Activated CD8-positive, alpha-beta T cell treated with anti-CD3 and anti-CD28 coated beads, Interleukin-2, amount 10 ng/mL, durations not matched to agents 7 days and 5 days (primary cell): ENCODE data around the gene PRKAR1B. TPM values are rescaled to one million over a fixed set of nuclear protein-coding genes. Genes with fewer than 3 reads are reported as not detected.

ENCODE experiments used
- ATAC-seq: fragments of 150-1000 bp; cut with Tn5 transposase; one replicate; pipeline ENCODE4 v1.10.0; 2021; ENCODE audit warnings: moderate library complexity
- CTCF ChIA-PET: fragments of 350-600 bp; sonication (Branson Sonifier 250); formaldehyde crosslinking; loops from one replicate; lab custom pipeline; 2021; ENCODE audit warnings: antibody characterized with exemption; lab: Charles Lee
- POLR2A ChIA-PET: fragments of 350-600 bp; sonication (Branson Sonifier 250); formaldehyde crosslinking; loops from one replicate; lab custom pipeline; 2021; ENCODE audit warnings: antibody characterized with exemption; lab: Charles Lee
- DNase-seq: peaks from one replicate; pipeline ENCODE4 v3.0.0-alpha.2; 2020
- H3K27ac Mint-ChIP-seq: one replicate; pipeline ENCODE4 v1.8.0; 2021; ENCODE audit warnings: mild to moderate bottlenecking, mixed read lengths
- H3K27me3 Mint-ChIP-seq: one replicate; pipeline ENCODE4 v1.8.0; 2021; ENCODE audit warnings: low read depth, mixed read lengths
- H3K36me3 Mint-ChIP-seq: one replicate; pipeline ENCODE4 v1.8.0; 2021; ENCODE audit warnings: low read depth, mixed read lengths
- H3K4me1 Mint-ChIP-seq: one replicate; pipeline ENCODE4 v1.8.0; 2021; ENCODE audit warnings: low read depth, mixed read lengths
- H3K4me3 Mint-ChIP-seq: one replicate; pipeline ENCODE4 v1.8.0; 2021; ENCODE audit warnings: mild to moderate bottlenecking, mixed read lengths
- H3K9me3 Mint-ChIP-seq: one replicate; pipeline ENCODE4 v1.8.0; 2022; ENCODE audit warnings: mixed read lengths; ENCODE audit not compliant: insufficient read depth
- total RNA-seq, 2 experiments: library from RNA; stranded (reverse); gene quantifications; one replicate each; pipeline ENCODE4 v1.2.3, GENCODE V29; 2021

PRKAR1B gene
- total RNA-seq, 2 experiments from 2014 or later = 56.5 to 58.2 TPM

- Mint-ChIP-seq H3K27ac (no peak overlapping the region), H3K4me3 (no peak overlapping the region), H3K9me3 (no peaks in the 10 kb centered on the region), H3K4me1 (no peaks in the 10 kb centered on the region), H3K36me3 (peaks cover 24% of the 10 kb centered on the region), H3K27me3 (no peaks in the 10 kb centered on the region)
- ATAC-seq (no peak), DNase-seq (no peak)
- CTCF ChIA-PET = no interaction called here
- POLR2A ChIA-PET = no interaction called here
These were observed 155.9 kb downstream of the PRKAR1B start for GRCh38 chr7:571096-571717.

DNA sequence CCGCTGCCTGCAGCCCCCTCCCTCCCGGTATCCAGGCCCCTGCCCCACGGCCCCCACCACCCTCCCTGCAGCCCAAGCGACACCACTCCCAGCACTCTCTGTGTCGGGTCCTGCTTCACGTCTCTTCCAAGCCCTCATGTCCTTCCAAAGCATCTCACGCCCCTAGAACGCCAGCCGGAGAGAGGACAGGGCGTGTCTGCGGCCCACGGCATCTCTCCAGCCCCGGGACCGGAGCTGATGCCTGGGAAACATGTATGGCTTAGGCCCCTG is 156.3 kb downstream of the PRKAR1B start:
- no peaks in the 10 kb centered on the region for H3K4me1 Mint-ChIP-seq
- ChIA-PET POLR2A (no interaction called here), CTCF (interaction anchor here (0.7 kb wide), 1 partner anchor 10 kb away, joined by 3 read pairs; no protein-coding TSS in a partner anchor)
- no peak for ATAC-seq
- no peak overlapping the region for H3K27ac Mint-ChIP-seq
- DNase-seq = no peak
- no peaks in the 10 kb centered on the region for H3K9me3 Mint-ChIP-seq
- H3K4me3 Mint-ChIP-seq = no peak overlapping the region
- no peaks in the 10 kb centered on the region for H3K27me3 Mint-ChIP-seq
- H3K36me3 Mint-ChIP-seq = peaks cover 20% of the 10 kb centered on the region

DNA sequence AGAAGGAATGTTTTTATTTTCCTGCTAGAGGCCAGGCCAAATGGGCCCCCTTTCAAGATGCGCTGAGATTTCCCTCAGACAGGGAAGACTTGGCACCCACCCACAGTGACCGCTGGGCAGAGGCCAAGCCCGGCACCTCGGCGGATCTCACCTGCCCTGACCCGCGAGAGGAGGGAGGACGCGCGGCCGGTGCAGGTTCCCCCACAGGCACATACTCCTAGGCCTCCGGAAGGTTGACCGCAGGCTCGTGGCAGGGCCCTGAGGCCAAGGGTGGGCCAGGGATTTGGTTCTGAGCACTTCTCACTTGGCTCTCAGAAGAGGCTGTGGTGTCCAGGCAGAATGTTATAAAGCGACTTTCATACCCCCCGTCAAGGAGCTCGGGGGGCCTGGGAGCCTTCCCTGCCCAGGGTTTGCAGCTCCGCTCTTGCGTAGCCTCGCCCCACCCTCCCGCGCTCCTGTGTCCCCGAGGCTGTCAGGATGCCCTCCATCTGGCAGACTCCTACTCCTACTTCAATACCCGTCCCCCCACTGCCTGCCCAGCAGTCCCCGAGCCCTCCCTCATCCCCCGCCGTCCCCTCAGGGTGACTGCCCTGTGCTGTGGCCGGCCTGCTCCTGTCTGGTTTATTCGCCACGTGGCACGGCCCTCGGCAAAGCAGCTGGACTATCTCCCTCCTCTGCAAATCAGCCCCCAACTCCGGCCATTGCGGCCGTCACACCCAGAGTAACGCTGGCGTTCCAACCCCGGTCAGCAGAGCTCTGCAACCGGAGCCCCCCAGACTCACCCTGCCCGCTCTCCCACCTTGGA is 156.9 kb downstream of the PRKAR1B start:
- no peak for ATAC-seq
- ChIA-PET POLR2A (no interaction called here), CTCF (interaction anchor here (0.7 kb wide), 1 partner anchor 10 kb away, joined by 3 read pairs; no protein-coding TSS in a partner anchor)
- Mint-ChIP-seq H3K36me3 (peaks cover 16% of the 10 kb centered on the region), H3K27me3 (no peaks in the 10 kb centered on the region), H3K9me3 (no peaks in the 10 kb centered on the region), H3K4me3 (no peak overlapping the region), H3K4me1 (no peaks in the 10 kb centered on the region), H3K27ac (no peak overlapping the region)
- DNase-seq = no peak

DNA sequence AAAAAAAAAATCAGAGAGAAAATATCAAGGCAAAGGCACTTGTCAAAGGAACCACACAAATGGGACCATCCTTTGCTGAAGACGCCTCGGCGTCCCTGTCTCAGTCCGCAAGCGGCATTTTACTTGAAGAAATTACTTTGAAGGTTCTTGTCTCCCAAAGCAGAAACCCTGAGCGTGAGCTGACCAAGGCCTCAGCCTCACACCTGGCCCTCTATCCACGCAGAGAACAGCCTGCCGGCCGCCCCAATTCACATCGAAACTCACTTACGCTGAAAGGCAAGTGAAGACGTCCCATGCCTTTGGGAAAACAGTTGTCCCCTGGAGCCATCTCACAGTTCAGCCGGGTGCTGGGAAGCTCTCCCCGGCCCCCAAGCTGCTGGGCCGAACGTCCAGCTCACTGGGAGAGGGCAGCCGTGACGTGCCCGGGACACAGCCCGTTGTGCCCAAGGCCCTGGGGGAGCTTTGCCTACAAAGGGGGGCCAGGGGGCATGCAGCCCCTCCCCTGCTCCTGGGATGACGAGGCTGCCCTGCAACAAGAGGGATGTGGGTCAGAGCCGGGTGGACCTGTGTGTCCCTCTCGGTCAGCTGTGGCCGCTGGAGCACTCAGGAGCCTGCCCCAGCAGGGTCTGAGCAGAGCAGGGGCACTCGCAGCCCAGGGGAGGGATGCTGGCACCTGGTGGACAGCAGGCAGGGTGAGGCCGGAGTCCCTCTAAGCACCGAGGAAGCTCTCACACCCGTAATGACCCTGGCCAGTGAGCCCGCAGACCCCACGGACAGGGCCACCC is 157.8 kb downstream of the PRKAR1B start:
- H3K27me3 Mint-ChIP-seq = no peaks in the 10 kb centered on the region
- H3K36me3 Mint-ChIP-seq = peaks cover 11% of the 10 kb centered on the region
- no peaks in the 10 kb centered on the region for H3K4me1 Mint-ChIP-seq
- ATAC-seq = no peak
- no peak for DNase-seq
- no peak overlapping the region for H3K4me3 Mint-ChIP-seq
- POLR2A ChIA-PET = no interaction called here
- H3K27ac Mint-ChIP-seq = no peak overlapping the region
- no peaks in the 10 kb centered on the region for H3K9me3 Mint-ChIP-seq
- CTCF ChIA-PET = no interaction called here

DNA sequence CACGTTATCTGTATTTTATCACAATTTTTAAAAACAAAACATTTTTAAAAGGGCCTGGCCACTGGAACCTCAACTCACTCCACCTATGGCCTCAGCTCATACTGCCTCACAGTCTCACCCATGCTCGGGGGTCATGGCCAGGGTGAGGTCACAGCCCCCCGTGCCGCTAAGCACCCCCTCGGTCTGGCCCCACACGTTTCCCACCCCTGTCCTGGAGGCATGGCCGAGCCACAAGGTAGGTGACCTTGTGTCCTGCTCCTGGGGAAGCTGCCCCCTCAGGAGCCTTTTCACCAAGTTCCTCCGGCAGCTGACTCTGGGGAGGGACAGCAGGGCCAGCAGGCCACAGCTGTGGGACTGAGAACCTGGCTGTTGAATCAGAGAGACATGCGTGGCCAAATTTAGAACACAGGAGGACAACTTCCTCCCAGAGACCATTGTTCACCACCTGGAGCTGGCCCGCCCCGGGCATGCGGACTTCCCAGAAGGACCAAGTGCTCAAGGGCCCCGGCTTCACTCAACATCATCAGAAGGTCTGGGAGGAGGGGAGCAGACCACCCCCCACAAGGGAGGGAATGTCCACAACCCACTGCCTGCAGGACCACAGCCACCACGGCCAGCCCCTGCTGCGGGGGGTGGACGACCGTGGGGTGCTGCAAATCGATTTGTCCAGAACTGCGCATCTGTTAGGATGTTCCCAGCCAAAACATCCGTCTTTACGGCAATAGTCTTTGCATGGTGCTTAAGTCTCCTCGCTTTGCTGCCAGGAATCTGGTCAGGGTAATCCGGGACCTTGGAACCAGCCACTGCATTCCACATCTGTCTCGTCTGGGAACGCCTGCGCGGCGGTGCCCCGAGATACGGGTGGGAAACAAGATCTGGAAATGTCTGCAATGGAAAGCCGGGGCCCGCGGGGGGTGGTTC is 158.8 kb downstream of the PRKAR1B start:
- DNase-seq (no peak), ATAC-seq (no peak)
- Mint-ChIP-seq H3K9me3 (no peaks in the 10 kb centered on the region), H3K4me3 (no peak overlapping the region), H3K27me3 (no peaks in the 10 kb centered on the region), H3K36me3 (peaks cover 16% of the 10 kb centered on the region), H3K4me1 (no peaks in the 10 kb centered on the region), H3K27ac (no peak overlapping the region)
- ChIA-PET POLR2A (no interaction called here), CTCF (no interaction called here)

DNA sequence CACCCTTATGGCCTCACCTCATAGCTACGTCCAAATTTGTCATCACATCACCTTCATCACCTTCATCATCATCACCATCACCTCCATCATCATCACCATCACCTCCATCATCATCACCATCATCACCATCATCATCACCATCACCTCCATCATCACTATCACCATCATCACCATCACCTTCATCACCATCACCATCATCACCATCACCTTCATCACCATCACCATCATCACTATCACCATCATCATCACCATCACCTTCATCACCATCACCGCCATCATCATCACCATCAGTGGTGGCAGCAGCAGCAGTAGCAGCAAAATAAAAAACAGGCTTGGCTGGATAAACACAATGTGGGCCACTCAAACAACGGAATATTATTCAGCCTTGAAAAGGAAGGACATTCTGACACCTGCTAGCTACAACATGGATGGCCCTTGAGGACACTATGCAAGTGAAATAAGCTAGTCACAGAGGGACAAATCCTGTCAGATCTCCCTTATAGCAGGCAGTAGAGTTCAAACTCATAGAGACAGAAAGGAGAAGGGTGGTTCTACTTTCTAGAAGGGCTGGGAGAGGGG is 159.7 kb downstream of the PRKAR1B start:
- Mint-ChIP-seq H3K36me3 (peaks cover 20% of the 10 kb centered on the region), H3K27ac (no peak overlapping the region), H3K9me3 (no peaks in the 10 kb centered on the region), H3K27me3 (no peaks in the 10 kb centered on the region), H3K4me1 (peaks cover 3% of the 10 kb centered on the region), H3K4me3 (no peak overlapping the region)
- POLR2A ChIA-PET = no interaction called here
- no peak for DNase-seq
- CTCF ChIA-PET = no interaction called here
- no peak for ATAC-seq

DNA sequence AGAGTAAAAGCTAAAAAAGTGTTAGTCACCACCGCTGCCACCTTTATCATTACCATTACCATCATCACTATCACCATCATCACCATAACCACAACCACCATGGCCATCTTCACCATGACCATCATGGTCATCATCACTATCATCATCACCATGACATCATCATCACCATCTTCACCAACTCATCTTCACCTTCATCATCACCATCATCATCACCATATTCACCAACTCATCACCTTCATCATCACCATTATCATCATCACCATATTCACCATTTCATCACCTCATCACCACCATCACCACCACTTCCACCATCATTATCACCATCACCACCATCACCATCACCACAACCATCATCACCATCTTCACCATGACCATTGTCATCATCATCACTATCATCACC is 161.0 kb downstream of the PRKAR1B start:
- CTCF ChIA-PET = no interaction called here
- H3K4me3 Mint-ChIP-seq = no peak overlapping the region

DNA sequence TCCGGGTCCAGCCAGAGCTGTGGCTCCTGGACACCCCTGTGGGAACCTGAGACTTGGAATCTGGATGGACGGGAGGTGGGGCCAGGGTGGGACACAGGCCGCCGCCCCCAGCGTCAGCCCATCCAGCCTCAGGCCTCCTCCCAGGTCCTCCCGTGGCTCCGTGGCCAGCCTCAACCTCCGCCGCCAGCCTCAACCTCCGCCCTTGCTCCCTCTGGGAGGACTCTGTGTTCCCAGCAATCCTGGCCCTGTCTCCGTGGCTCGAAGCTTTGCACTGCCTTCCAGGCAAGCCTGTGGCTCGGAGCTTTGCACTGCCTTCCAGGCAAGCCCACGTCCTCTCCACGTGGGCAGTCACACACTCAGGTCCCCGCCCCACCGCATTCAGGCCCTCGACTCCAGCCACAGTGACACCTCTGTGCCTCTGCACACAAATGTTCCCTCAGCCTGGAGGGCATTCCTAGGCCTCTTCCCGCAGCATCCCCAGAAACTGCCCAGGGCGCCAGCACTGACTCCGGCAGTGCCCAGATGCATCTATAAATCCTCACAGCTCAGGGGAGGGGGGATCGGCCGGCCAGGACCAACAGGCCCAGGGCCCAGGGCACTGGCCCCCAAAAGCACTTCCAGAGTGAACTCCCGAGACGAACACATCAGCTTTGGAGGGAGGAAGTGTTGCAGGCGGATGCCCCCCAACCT is 162.8 kb downstream of the PRKAR1B start:
- no peak overlapping the region for H3K27ac Mint-ChIP-seq
- H3K27me3 Mint-ChIP-seq = no peaks in the 10 kb centered on the region
- ChIA-PET CTCF (no interaction called here), POLR2A (no interaction called here)
- DNase-seq (no peak), ATAC-seq (no peak)
- H3K4me3 Mint-ChIP-seq = no peak overlapping the region
- H3K9me3 Mint-ChIP-seq = no peaks in the 10 kb centered on the region
- H3K36me3 Mint-ChIP-seq = peaks cover 24% of the 10 kb centered on the region
- H3K4me1 Mint-ChIP-seq = peaks cover 3% of the 10 kb centered on the region

More for the DNA sequence above, 161.0 kb downstream of the PRKAR1B start:
- Mint-ChIP-seq H3K9me3 (no peaks in the 10 kb centered on the region), H3K4me1 (peaks cover 3% of the 10 kb centered on the region), H3K36me3 (peaks cover 21% of the 10 kb centered on the region), H3K27me3 (no peaks in the 10 kb centered on the region), H3K27ac (no peak overlapping the region)
- POLR2A ChIA-PET = no interaction called here
- DNase-seq = no peak
- no peak for ATAC-seq

DNA sequence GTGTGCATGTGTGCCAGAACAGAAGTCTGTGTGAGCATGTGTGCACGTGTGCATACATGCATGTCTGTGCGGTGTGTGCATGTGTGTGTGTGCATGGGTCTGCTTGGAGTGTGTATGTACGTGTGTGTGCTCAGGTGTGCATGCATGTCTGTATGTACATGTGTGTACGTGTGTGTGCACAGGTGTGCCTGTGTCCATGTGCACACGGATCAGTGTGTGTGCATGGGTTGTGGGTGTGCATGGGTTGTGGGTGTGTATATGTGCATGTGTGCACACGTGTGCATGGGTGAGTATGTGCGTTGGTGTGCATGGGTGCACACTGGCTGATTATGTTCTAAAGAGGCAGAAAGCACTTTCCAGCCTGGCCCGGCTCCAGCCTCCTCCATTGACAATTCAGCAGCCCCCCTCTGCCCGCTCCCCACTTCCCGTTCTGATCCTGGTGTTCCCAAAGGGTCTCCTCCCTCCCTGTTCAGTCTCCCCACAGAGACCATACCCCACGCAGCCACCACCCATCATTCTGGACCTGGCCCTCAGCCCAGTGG is 163.4 kb downstream of the PRKAR1B start:
- H3K27ac Mint-ChIP-seq = no peak overlapping the region
- H3K4me1 Mint-ChIP-seq = peaks cover 3% of the 10 kb centered on the region
- peaks cover 22% of the 10 kb centered on the region for H3K36me3 Mint-ChIP-seq
- ChIA-PET POLR2A (no interaction called here), CTCF (no interaction called here)
- ATAC-seq (no peak), DNase-seq (no peak)
- no peaks in the 10 kb centered on the region for H3K27me3 Mint-ChIP-seq
- H3K9me3 Mint-ChIP-seq = no peaks in the 10 kb centered on the region
- H3K4me3 Mint-ChIP-seq = no peak overlapping the region

GRCh38 chr7:562789-563628 is 164.1 kb downstream of the PRKAR1B start:
- H3K27ac Mint-ChIP-seq = peak overlapping the region; percentile 58
- H3K9me3 Mint-ChIP-seq = no peaks in the 10 kb centered on the region
- no peaks in the 10 kb centered on the region for H3K27me3 Mint-ChIP-seq
- POLR2A ChIA-PET = interaction anchor here (0.5 to 1.0 kb wide), 2 partner anchors 21 to 51 kb away, joined by 3 read pairs; no protein-coding TSS in a partner anchor
- no peak for DNase-seq
- H3K36me3 Mint-ChIP-seq = peaks cover 19% of the 10 kb centered on the region
- H3K4me3 Mint-ChIP-seq = no peak overlapping the region
- CTCF ChIA-PET = no interaction called here
- peaks cover 3% of the 10 kb centered on the region for H3K4me1 Mint-ChIP-seq
- no peak for ATAC-seq
